Natural killer cell (primary cell): ENCODE results near the gene RUNX3. TPM values are rescaled to one million over a fixed set of nuclear protein-coding genes. Genes with fewer than 3 reads are reported as not detected.

ENCODE experiments used
- ATAC-seq, 3 donors: fragments of 150-1000 bp in 2 of 3; fragments of 200-7000 bp in 1 of 3; cut with Tn5 transposase; 1 replicate in 1 of 3; 2 replicates in 2 of 3; pipeline ENCODE4 v1.10.0; 2021; ENCODE audit warnings: mild to moderate bottlenecking in 2 of 3, moderate library complexity in 2 of 3
- DNase-seq, 2 donors: peaks; one replicate each; pipeline versions ENCODE4 v3.0.0 to v3.0.0-alpha.2; 2013 to 2021; ENCODE audit warnings: mixed read lengths in 1 of 2
- H3K27ac ChIP-seq: one replicate; pipeline ENCODE4 v1.5.1; 2013; ENCODE audit warnings: mild to moderate bottlenecking, low read length
- H3K27me3 ChIP-seq: one replicate; pipeline ENCODE4 v1.6.1; 2013; ENCODE audit warnings: low read length; ENCODE audit not compliant: control insufficient read depth, insufficient read depth
- H3K36me3 ChIP-seq: one replicate; pipeline ENCODE4 v1.6.1; 2013; ENCODE audit warnings: low read length; ENCODE audit not compliant: control insufficient read depth, insufficient read depth
- H3K4me1 ChIP-seq: one replicate; pipeline ENCODE4 v1.6.1; 2013; ENCODE audit warnings: low read length; ENCODE audit not compliant: control insufficient read depth, insufficient read depth
- H3K4me3 ChIP-seq: one replicate; pipeline ENCODE4 v1.5.1; 2013; ENCODE audit warnings: low read length
- H3K9me3 ChIP-seq: one replicate; pipeline ENCODE4 v1.6.1; 2013; ENCODE audit warnings: low read length; ENCODE audit not compliant: control insufficient read depth, insufficient read depth
- H3K27ac Mint-ChIP-seq, 2 donors: one replicate each; pipeline ENCODE4 v1.8.0; 2022; ENCODE audit warnings: mild to moderate bottlenecking in 2 of 2, mixed read lengths in 2 of 2, moderate library complexity in 1 of 2
- H3K27me3 Mint-ChIP-seq, 2 donors: one replicate each; pipeline ENCODE4 v1.8.0; 2022; ENCODE audit warnings: low read depth in 2 of 2, mixed read lengths in 2 of 2
- H3K36me3 Mint-ChIP-seq: one replicate; pipeline ENCODE4 v1.8.0; 2022; ENCODE audit warnings: mixed read lengths
- H3K4me1 Mint-ChIP-seq, 2 donors: one replicate each; pipeline ENCODE4 v1.8.0; 2022; ENCODE audit warnings: mixed read lengths in 2 of 2
- H3K4me3 Mint-ChIP-seq: one replicate; pipeline ENCODE4 v1.8.0; 2022; ENCODE audit warnings: mild to moderate bottlenecking, moderate library complexity, mixed read lengths
- H3K9me3 Mint-ChIP-seq, 2 donors: one replicate each; pipeline ENCODE4 v1.8.0; 2022; ENCODE audit warnings: mixed read lengths in 2 of 2
- WGBS: methylation state at CpG from one replicate; pipeline ENCODE4 v1.1.7; 2013; ENCODE audit warnings: missing lambda C conversion rate; ENCODE audit not compliant: insufficient coverage; 5-methylcytosine and 5-hydroxymethylcytosine counted together
- intact Hi-C: fragments of 100-400 bp; cut with micrococcal nuclease; formaldehyde crosslinking; loops from one replicate; pipeline ENCODE4 v1.14.2; 2022
- total RNA-seq, 4 donors: library from RNA; stranded (reverse); fragments of 120-200 nt in 1 of 4; gene quantifications; one replicate each; pipeline versions ENCODE4 v1.2.3 to v1.2.4, GENCODE V29; 2013 to 2022
- TF ChIP-seq, protein P1 (sequence below): fragments of 200-600 bp; IDR thresholded peaks from one replicate; pipeline ENCODE4 v1.8.0; 2022; ENCODE audit warnings: antibody characterized with exemption

Gene RUNX3
- total RNA-seq, 3 donors from 2014 or later (not counting 1 experiment from before 2014, with no cell fraction given): 537 to 630 (median 601) TPM

DNA sequence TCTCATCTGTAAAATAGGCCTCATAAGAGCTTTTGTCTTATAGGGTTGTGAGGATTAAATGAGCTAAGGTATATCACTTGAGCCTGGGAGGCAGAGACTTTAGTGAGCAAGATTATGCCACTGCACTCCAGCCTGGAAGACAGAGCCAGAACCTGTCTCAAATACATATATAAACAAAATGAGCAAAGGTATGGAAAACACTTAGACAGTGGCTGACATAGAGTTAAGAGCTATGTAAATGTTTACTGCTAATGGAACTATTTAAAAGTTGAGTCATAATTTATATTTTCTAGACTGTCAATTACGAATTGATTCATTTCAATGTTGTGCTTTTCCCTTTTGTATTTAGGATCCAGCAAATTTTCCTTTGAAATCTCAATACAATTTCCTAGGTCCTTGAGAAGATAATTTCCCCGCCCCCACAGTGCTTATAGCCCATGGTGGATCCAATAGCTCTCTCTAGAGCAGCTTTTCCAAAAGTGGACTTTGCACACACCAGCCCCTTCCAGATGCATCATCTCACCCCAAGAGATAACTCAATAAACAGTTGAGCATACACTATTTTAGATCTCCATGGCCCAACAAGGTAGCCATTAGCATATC is 21.8 kb upstream of the RUNX3 start:
- ATAC-seq (no peak), DNase-seq (no peak)
- Mint-ChIP-seq H3K27ac (peak overlapping the region; percentile 28 to 58), H3K4me3 (no peak overlapping the region), H3K4me1 (peaks cover 36 to 52% of the 10 kb centered on the region in 2 donors), H3K27me3 (peaks cover 16 to 24% of the 10 kb centered on the region in 2 donors), H3K9me3 (no peaks in the 10 kb centered on the region), H3K36me3 (no peaks in the 10 kb centered on the region)
- 95% methylated on average over 2 of the region's 2 CpGs for WGBS
- Histone ChIP-seq H3K27ac (no peak overlapping the region), H3K4me1 (peaks cover 79% of the 10 kb centered on the region), H3K9me3 (no peaks in the 10 kb centered on the region), H3K36me3 (no peaks in the 10 kb centered on the region), H3K4me3 (no peak overlapping the region), H3K27me3 (no peaks in the 10 kb centered on the region)
- intact Hi-C loops: loop anchor here (1.0 kb wide), 3 partner anchors 41 to 253 kb away; no protein-coding TSS in a partner anchor
- TF ChIP-seq, protein P1, sequence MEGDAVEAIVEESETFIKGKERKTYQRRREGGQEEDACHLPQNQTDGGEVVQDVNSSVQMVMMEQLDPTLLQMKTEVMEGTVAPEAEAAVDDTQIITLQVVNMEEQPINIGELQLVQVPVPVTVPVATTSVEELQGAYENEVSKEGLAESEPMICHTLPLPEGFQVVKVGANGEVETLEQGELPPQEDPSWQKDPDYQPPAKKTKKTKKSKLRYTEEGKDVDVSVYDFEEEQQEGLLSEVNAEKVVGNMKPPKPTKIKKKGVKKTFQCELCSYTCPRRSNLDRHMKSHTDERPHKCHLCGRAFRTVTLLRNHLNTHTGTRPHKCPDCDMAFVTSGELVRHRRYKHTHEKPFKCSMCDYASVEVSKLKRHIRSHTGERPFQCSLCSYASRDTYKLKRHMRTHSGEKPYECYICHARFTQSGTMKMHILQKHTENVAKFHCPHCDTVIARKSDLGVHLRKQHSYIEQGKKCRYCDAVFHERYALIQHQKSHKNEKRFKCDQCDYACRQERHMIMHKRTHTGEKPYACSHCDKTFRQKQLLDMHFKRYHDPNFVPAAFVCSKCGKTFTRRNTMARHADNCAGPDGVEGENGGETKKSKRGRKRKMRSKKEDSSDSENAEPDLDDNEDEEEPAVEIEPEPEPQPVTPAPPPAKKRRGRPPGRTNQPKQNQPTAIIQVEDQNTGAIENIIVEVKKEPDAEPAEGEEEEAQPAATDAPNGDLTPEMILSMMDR: no peak

DNA sequence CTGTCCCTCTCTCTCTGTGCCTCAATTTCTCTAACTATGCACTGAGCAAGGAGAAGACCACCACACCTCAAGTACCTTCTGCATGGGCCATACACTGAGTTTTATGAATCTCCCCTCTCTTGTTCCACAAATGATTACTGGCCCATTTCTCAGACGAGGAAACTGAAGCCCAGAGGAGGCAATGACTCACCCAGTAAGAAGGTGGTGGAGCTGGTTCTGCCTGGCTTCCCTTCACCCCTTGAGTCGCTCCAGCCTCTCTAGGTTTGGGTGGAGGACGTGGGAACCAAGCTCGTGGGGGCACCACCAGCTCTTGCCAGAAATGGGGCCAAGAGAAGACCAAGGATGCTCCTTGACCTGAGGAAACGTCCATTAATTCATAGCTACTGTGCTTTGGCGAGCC is 21.3 kb upstream of the RUNX3 start:
- H3K36me3 ChIP-seq: no peaks in the 10 kb centered on the region
- no peak overlapping the region for H3K4me3 Mint-ChIP-seq
- H3K27me3 ChIP-seq: no peaks in the 10 kb centered on the region

DNA sequence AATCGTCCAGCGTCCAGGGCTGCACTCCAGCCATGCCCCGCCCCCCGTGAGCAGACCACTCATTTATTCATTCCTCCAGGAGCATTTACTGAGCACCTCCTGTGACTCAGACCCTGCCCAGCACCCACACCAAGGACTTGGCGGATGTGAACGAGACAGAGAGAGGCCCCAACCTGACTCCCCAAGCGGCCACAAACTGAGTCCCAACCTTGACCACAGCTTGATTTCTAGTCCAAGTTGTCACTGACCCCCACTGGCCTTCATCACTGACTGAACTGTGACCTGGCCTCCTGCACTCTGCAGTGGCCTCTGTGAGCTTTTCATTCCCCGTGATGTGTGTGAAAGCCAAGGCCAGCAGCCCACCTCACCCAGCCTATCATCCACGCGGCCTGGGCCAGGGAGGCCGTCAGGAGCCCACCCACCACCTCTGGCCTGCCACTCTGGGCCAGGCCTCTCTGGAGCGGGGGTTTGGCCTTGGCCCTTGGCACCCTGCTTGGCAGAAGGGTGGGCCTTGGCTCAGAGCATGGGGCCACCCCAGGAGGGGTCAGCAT is 19.3 kb upstream of the RUNX3 start:
- TF ChIP-seq, protein P1: no peak
- DNase-seq (no peak), ATAC-seq (no peak)
- WGBS: 86% methylated on average over 12 of the region's 12 CpGs
- Mint-ChIP-seq H3K36me3 (no peaks in the 10 kb centered on the region), H3K27me3 (peaks cover 18 to 19% of the 10 kb centered on the region in 2 donors), H3K4me3 (no peak overlapping the region), H3K9me3 (no peaks in the 10 kb centered on the region), H3K27ac (no peak overlapping the region), H3K4me1 (peaks cover 26 to 37% of the 10 kb centered on the region in 2 donors)
- no peaks in the 10 kb centered on the region for H3K27me3 ChIP-seq
- H3K27ac ChIP-seq: no peak overlapping the region
- no peaks in the 10 kb centered on the region for H3K9me3 ChIP-seq
- intact Hi-C loops: no loop called here
- H3K4me1 ChIP-seq: peaks cover 55% of the 10 kb centered on the region
- no peak overlapping the region for H3K4me3 ChIP-seq
- no peaks in the 10 kb centered on the region for H3K36me3 ChIP-seq

More for the DNA sequence above, 21.3 kb upstream of the RUNX3 start:
- peaks cover 74% of the 10 kb centered on the region for H3K4me1 ChIP-seq
- peaks cover 36 to 49% of the 10 kb centered on the region in 2 donors for H3K4me1 Mint-ChIP-seq
- DNase-seq (no peak), ATAC-seq (no peak)
- no peaks in the 10 kb centered on the region for H3K36me3 Mint-ChIP-seq
- no peak overlapping the region for H3K27ac ChIP-seq
- intact Hi-C loops: no loop called here
- H3K27me3 Mint-ChIP-seq: peaks cover 16 to 24% of the 10 kb centered on the region in 2 donors
- no peaks in the 10 kb centered on the region for H3K9me3 ChIP-seq
- no peak overlapping the region for H3K4me3 ChIP-seq
- TF ChIP-seq, protein P1: no peak
- WGBS: 71% methylated on average over 6 of the region's 6 CpGs
- H3K9me3 Mint-ChIP-seq: no peaks in the 10 kb centered on the region
- no peak overlapping the region for H3K27ac Mint-ChIP-seq
